ENCODE measurements around the gene AKT2.
"Not testable (repeated sequence)": the region's sequence is repeated elsewhere in the genome, so short reads cannot be mapped to it uniquely, and the experiment has no call there.

The AKT2 gene

GRCh38 chr19:40232949-40233810, 52.0 kb downstream of the AKT2 start:
- DNase-seq: no peak

GRCh38 chr19:40232479-40232878, 52.7 kb downstream of the AKT2 start:
- DNase-seq: no peak

GRCh38 chr19:40231544-40232424, 53.4 kb downstream of the AKT2 start:
- no peak for DNase-seq

DNA sequence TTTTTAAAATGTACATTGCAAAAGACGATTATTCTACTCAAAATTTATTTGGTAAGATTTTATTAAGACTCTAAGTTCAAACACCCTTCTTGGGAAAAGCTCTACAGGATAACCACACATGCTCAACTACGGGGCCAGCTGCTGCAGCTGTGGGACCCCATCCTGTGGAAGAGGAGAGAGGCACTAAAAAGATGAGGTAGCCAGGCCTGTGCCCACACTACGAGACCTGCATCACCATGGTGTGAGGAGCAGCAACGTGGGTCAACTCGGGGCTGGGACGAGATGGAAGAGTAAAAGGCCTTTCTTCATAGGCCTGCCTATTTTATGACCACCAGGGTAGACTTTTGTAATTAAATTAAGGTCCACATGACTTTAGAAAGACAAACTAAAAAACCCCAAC, 54.1 kb downstream of the AKT2 start:
- no peak for DNase-seq

GRCh38 chr19:40229926-40230417, 55.2 kb downstream of the AKT2 start:
- DNase-seq: no peak

GRCh38 chr19:40229484-40229883, 55.7 kb downstream of the AKT2 start:
- no peak for DNase-seq

GRCh38 chr19:40228863-40229262, 56.3 kb downstream of the AKT2 start:
- DNase-seq: no peak

GRCh38 chr19:40228346-40228745, 56.8 kb downstream of the AKT2 start:
- DNase-seq: no peak

- no peak for DNase-seq
Measured at GRCh38 chr19:40225440-40226305, 59.5 kb downstream of the AKT2 start.

DNA sequence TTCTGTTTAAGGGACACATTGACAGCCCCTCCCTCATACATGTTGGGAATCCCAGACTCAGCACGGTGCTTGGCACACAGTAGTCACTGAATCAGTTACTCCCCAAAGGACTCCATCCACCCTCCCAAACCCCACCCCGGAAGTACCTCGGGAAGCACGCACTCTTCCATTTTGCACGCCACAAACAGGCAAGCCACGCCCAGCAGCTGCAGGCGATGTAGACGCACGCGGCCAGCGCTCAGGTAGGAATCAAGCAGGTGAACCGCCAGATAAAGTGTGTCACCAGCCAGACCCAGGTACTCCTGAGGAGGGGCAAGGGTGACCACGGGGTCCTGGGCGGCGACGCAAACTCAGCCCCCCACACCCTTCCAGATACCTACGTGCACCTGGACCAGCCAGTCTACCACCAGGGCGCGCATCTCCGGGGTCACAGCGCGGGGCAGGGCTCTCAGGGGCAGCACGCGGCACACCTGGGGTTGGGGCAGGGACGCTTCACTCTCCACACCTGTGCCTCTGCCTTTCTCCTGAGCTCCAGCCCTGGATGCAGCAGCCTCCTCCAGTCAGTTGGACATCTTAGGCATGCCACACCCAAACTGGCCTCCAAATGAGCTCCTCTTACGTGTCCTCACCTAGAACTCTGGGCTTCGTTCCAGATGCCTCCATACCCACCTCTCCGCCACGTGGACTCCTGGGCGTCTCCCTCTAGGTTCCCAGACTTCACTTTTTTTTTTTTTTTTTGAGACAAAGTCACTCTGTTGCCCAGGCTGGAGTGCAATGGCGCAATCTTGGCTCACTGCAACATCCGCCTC, 60.6 kb downstream of the AKT2 start:
- DNase-seq: no peak

DNA sequence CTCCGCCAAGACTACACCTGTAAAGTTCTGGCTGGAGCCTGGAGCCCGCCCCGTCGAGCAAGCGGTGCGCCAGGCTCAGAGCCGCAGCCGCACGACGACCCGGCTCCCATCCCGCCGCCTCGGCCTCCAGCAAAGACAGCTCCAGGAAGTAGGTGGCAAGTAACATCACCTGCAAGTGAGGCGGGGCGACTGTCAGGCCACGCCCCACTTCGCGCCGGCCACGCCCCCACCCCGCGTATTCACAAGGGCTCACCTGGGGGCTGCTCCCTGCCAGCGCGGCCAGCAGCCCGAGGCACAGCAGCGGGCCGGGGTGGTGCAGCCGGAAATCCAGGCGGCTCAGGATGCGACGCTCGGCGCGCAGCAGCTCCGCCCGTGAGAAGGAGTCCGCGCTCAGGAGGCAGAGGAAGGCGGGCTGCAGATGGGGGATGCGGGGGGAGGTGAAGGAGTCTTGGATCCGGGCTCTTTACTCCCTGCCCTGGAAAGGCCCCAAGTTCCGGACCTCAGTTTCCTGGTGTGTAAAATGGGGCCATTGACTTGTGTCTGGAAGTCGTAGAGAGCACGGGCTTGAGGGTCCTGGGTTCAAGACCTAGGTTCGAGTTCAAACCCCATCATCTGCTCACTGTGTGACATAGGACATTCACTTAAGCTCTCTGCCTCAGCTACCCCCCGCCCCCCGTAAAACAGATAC, 61.9 kb downstream of the AKT2 start:
- DNase-seq: peak; percentile 60

GRCh38 chr19:40221858-40222619, 63.1 kb downstream of the AKT2 start:
- peak; percentile 87 for DNase-seq

GRCh38 chr19:40220674-40221073, 64.5 kb downstream of the AKT2 start:
- DNase-seq: no peak

DNA sequence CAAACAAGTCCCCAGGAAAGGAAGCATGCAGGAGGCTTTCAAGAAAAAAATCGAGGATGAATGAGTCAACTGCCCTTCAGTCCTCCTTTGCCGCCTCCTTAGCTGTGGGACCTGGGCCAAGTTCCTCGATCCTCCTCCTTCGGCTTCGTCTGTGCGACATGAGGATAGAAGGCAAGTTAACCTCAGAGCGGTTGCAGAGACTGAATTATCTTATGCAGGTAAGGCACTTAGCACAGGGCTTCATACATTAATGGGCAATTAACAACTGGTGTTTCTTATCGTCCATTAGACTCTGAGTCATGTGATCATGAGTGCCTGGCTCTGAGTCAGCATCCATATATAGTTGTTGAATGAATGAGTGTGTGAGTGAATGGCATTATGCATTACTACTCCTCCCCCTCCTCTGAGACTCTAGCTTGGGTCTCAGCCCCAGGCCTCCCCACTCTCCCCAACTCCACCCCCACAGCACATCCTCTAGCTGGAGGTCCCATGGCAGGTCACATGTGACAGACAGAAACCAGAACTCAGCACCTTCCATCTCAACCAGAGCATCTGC, 65.3 kb downstream of the AKT2 start:
- no peak for DNase-seq

GRCh38 chr19:40219029-40219428, 66.1 kb downstream of the AKT2 start:
- not testable (repeated sequence) for DNase-seq

DNA sequence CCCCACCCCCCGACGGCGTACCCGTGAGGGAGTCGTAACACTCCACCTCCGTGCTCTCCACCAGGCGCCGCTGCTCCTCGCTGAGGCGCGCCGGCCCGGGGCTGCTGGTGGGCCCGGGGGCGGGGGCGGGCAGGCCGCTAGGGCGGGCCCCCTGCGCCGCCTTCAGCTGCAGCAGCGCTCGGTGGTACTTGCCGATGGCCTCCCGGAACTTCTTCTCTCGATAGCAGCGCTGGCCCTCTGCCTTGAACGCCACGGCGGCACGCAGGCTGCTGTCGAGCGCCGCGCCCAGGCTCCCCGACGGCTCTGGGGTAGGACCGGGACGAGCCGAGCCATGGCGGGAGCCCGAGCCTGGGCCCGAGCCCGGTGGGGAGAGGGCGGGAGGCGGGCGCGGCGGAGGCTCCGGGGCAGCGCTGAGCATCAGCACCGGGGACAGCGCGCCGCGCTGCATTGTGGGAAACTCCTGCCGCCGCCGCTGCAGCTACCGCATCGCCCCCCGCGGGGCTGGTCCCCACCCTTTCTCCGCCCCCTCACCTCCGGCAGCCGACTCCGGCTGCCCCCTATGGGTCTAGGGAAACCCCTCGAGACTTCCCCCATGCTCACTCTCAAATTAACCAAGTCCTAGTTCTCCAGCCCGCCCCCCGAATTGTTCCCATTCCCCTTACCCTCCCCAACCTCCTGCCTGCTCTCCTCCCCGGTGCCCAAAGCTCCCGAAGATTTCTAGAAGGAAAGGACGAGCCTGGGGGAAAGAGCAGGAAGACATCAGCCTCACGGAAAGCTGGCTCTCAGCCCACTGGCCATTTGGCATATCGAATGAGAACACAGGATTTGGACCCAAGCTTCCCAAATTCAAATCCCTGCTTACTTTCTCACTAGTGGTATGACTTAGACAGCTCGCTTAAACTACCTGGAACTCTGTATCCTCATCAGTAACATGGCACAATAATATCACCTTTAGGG, 66.9 kb downstream of the AKT2 start, which contains the start of gene TTC9B:
Gene TTC9B (minus strand): TSS at position 451 of the 957 bp plus-strand sequence. CDS start 3 bp downstream, at position 448.
- peak; percentile 42 for DNase-seq

GRCh38 chr19:40217027-40217810, 67.9 kb downstream of the AKT2 start:
- no peak for DNase-seq

- no peak for DNase-seq
Measured at GRCh38 chr19:40216777-40217026, 68.4 kb downstream of the AKT2 start.

All from CD4-positive, alpha-beta T cell treated with Interleukin-12 subunit alpha and Interleukin-12 subunit beta, for 1 hour (primary cell).